ENCODE data around the gene ZNF417. TPM values are rescaled to one million over a fixed set of nuclear protein-coding genes. Genes with fewer than 3 reads are reported as not detected.
"Not testable (repeated sequence)": the region's sequence is repeated elsewhere in the genome, so short reads cannot be mapped to it uniquely, and the experiment has no call there.

Gene ZNF417
- total RNA-seq (2014; rRNA removed; shearing (Covaris generic); ENCODE audit: low replicate concordance): 12.3 TPM in 2 replicates

DNA sequence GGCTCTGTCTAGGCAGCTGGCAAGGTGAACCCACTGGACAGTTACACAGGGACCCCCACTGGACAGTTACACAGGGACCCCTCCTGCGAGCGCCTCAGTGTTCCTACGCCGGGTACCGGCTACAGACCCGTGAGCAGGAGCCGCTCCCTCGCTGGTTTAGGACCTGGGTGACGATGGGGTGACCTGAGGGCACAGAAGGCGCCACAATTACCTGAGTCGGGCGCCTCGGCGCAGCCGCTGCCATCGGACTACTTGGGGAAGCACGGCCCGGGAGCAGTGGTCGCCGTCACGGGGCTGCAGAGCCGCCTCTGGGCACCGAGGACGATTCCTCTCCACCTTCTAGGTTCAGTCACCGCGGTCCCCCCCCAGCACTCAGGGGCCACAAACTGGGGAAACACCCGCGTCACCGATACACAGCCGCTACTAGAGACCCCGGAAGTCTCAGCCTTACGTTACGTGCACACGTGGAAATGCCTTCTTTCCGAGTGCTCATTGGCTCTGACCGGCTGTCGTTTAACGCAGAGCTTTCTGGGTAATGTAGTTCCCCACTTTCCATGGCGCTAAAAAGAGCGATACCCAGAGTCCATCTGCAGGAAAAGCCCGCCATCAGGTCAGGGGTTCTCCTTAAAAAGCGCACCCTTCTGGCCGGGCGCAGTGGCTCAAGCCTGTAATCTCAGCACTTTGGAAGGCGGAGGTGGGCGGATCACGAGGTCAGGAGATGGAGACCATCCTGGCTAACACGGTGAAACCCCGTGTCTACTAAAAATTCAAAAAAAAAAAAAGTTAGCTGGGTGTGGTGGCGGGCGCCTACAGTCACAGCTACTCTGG is at the start of gene ZNF417:
Gene ZNF417, minus strand, starts transcription at position 425 of the 828 bp plus-strand sequence. Its CDS starts 181 bp downstream, at position 244.
- Histone ChIP-seq H3K79me2 (ENCODE audit: low read length) (peaks cover 37% of the 10 kb centered on the region), H3K4me3 (ENCODE audit: low read length) (peak within 1 kb of the TSS; percentile 93), H3K4me2 (ENCODE audit: low read depth, low read length, poor library complexity, severe bottlenecking) (peak within 1 kb of the TSS; percentile 76), H3K36me3 (ENCODE audit: insufficient read depth, low read length) (peaks cover 27% of the 10 kb centered on the region), H3K9me3 (ENCODE audit: low read length) (peaks cover 21% of the 10 kb centered on the region), H3K9ac (ENCODE audit: low read length) (peak within 1 kb of the TSS; percentile 89)
- H2AFZ ChIP-seq (ENCODE audit: low read length); H3K27me3 ChIP-seq (ENCODE audit: low read length); H4K20me1 ChIP-seq (ENCODE audit: insufficient read depth, low read depth, low read length); H3K9me2 ChIP-seq (replicated peaks; ENCODE audit: insufficient read depth, low read length); H3K4me1 ChIP-seq (ENCODE audit: low read length); H3K27ac ChIP-seq (ENCODE audit: low read length): not testable (repeated sequence)
- DNase-seq: peak; percentile 98

DNA sequence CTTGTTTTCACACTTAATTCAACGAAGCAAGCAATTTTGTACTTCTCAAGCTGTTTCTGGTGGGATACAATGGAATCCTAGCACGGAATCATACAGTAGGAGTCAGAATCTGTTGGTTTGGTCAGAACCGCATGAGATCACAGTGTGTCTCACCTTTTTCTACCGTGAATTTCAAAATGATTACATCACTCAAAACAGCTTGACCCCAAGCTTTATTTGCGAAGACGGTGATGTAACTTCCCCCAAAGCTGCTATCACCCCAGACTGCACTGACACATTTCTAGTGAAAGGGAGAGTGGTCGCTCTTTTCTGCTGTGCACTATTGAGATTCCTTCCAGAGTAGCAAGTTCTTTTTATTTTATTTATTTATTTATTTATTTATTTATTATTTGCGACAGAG is 48.4 kb upstream of the ZNF417 start:
- H4K20me1 ChIP-seq (ENCODE audit: insufficient read depth, low read depth, low read length): no peaks in the 10 kb centered on the region
- no peaks in the 10 kb centered on the region for H3K4me1 ChIP-seq (ENCODE audit: low read length)
- H3K79me2 ChIP-seq (ENCODE audit: low read length): no peaks in the 10 kb centered on the region
- no peak overlapping the region for H3K4me3 ChIP-seq (ENCODE audit: low read length)
- no peak overlapping the region for H3K4me2 ChIP-seq (ENCODE audit: low read depth, low read length, poor library complexity, severe bottlenecking)
- no peak overlapping the region for H3K9ac ChIP-seq (ENCODE audit: low read length)
- no peaks in the 10 kb centered on the region for H3K27me3 ChIP-seq (ENCODE audit: low read length)
- H3K9me2 ChIP-seq (replicated peaks; ENCODE audit: insufficient read depth, low read length): no peaks in the 10 kb centered on the region
- H3K27ac ChIP-seq (ENCODE audit: low read length): no peak overlapping the region
- H3K36me3 ChIP-seq (ENCODE audit: insufficient read depth, low read length): no peaks in the 10 kb centered on the region; the same call in 1 of the 2 replicates
- no peak for DNase-seq
- H3K9me3 ChIP-seq (ENCODE audit: low read length): peaks cover 29% of the 10 kb centered on the region
- H2AFZ ChIP-seq (ENCODE audit: low read length): no peak overlapping the region

DNA sequence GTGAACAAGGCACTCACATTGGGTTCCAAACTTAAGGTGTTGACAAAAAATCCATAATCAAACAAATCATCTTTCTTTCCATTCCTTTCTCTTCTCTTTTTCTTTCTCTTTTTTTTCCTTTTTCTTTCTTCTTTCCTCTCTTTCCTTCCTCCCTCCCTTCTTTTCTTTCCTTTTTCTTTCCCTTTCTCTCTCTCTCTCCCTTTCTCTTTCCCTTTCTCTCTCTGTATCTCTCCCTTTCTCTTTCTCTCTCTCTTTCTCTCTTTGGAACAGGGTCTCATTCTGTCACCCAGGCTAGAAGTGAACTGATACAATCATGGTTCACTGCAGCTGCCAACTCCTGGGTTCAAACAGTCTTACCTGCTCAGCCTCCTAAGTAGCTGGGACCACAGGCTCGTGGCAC is 45.4 kb upstream of the ZNF417 start:
- H3K9me3 ChIP-seq (ENCODE audit: low read length): peaks cover 31% of the 10 kb centered on the region

GRCh38 chr19:57954996-57955395 is 38.6 kb upstream of the ZNF417 start:
- H3K79me2 ChIP-seq (ENCODE audit: low read length): no peaks in the 10 kb centered on the region
- H3K9ac ChIP-seq (ENCODE audit: low read length): no peak overlapping the region
- no peak overlapping the region for H2AFZ ChIP-seq (ENCODE audit: low read length)
- peaks cover 37% of the 10 kb centered on the region for H3K9me3 ChIP-seq (ENCODE audit: low read length)
- H3K4me1 ChIP-seq (ENCODE audit: low read length): no peaks in the 10 kb centered on the region
- no peaks in the 10 kb centered on the region for H3K36me3 ChIP-seq (ENCODE audit: insufficient read depth, low read length)
- H3K27ac ChIP-seq (ENCODE audit: low read length): no peak overlapping the region
- H3K27me3 ChIP-seq (ENCODE audit: low read length): peaks cover 2% of the 10 kb centered on the region; the same call in 1 of the 2 replicates
- no peak overlapping the region for H3K4me2 ChIP-seq (ENCODE audit: low read depth, low read length, poor library complexity, severe bottlenecking)
- H3K4me3 ChIP-seq (ENCODE audit: low read length): no peak overlapping the region
- no peaks in the 10 kb centered on the region for H4K20me1 ChIP-seq (ENCODE audit: insufficient read depth, low read depth, low read length)
- H3K9me2 ChIP-seq (replicated peaks; ENCODE audit: insufficient read depth, low read length): no peaks in the 10 kb centered on the region
- no peak for DNase-seq

More for the DNA sequence above, 45.4 kb upstream of the ZNF417 start:
- H3K27me3 ChIP-seq (ENCODE audit: low read length): no peaks in the 10 kb centered on the region
- H3K4me1 ChIP-seq (ENCODE audit: low read length): no peaks in the 10 kb centered on the region
- no peak overlapping the region for H3K4me2 ChIP-seq (ENCODE audit: low read depth, low read length, poor library complexity, severe bottlenecking)
- no peaks in the 10 kb centered on the region for H3K9me2 ChIP-seq (replicated peaks; ENCODE audit: insufficient read depth, low read length)
- H3K79me2 ChIP-seq (ENCODE audit: low read length): no peaks in the 10 kb centered on the region
- no peaks in the 10 kb centered on the region; the same call in 1 of the 2 replicates for H3K36me3 ChIP-seq (ENCODE audit: insufficient read depth, low read length)
- H2AFZ ChIP-seq (ENCODE audit: low read length): no peak overlapping the region
- no peak for DNase-seq
- H3K9ac ChIP-seq (ENCODE audit: low read length): no peak overlapping the region
- H4K20me1 ChIP-seq (ENCODE audit: insufficient read depth, low read depth, low read length): no peaks in the 10 kb centered on the region
- no peak overlapping the region for H3K4me3 ChIP-seq (ENCODE audit: low read length)
- H3K27ac ChIP-seq (ENCODE audit: low read length): no peak overlapping the region

GRCh38 chr19:57949702-57950101 is 33.3 kb upstream of the ZNF417 start:
- DNase-seq: no peak
- Histone ChIP-seq H3K27ac (ENCODE audit: low read length) (no peak overlapping the region), H3K4me1 (ENCODE audit: low read length) (peaks cover 6% of the 10 kb centered on the region; the same call in 1 of the 2 replicates), H4K20me1 (ENCODE audit: insufficient read depth, low read depth, low read length) (no peaks in the 10 kb centered on the region), H3K9me3 (ENCODE audit: low read length) (peaks cover 50% of the 10 kb centered on the region), H3K9me2 (replicated peaks; ENCODE audit: insufficient read depth, low read length) (no peaks in the 10 kb centered on the region), H2AFZ (ENCODE audit: low read length) (no peak overlapping the region), H3K36me3 (ENCODE audit: insufficient read depth, low read length) (no peaks in the 10 kb centered on the region), H3K27me3 (ENCODE audit: low read length) (peaks cover 2% of the 10 kb centered on the region; the same call in 1 of the 2 replicates), H3K4me2 (ENCODE audit: low read depth, low read length, poor library complexity, severe bottlenecking) (no peak overlapping the region), H3K4me3 (ENCODE audit: low read length) (no peak overlapping the region), H3K9ac (ENCODE audit: low read length) (no peak overlapping the region), H3K79me2 (ENCODE audit: low read length) (peaks cover 23% of the 10 kb centered on the region)

DNA sequence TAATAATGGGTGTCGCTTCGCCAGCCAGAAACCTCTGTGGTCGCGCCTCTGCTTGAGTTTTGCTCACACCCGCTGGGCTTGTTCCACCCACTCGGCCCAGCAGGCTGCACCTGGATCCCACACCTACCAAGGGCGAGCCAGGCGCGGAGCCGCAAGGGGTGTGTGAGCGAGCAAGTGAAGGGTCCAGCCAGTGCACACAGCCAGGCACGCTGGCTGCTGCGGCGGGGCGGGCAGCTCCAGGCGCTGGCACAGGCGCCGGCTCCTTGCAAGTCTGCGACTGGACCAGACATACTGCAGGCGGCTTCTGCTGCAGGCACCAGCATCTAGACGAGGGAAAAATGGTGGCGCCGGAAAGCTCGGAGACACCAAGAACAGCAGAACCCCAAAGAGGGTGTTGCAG is 32.9 kb upstream of the ZNF417 start:
- Histone ChIP-seq H3K9ac (ENCODE audit: low read length) (no peak overlapping the region), H3K9me3 (ENCODE audit: low read length) (peaks cover 48% of the 10 kb centered on the region), H3K4me2 (ENCODE audit: low read depth, low read length, poor library complexity, severe bottlenecking) (no peak overlapping the region), H3K4me3 (ENCODE audit: low read length) (no peak overlapping the region), H3K27me3 (ENCODE audit: low read length) (peaks cover 2% of the 10 kb centered on the region; the same call in 1 of the 2 replicates), H4K20me1 (ENCODE audit: insufficient read depth, low read depth, low read length) (no peaks in the 10 kb centered on the region), H3K79me2 (ENCODE audit: low read length) (peaks cover 24% of the 10 kb centered on the region), H3K27ac (ENCODE audit: low read length) (no peak overlapping the region), H3K9me2 (replicated peaks; ENCODE audit: insufficient read depth, low read length) (no peaks in the 10 kb centered on the region), H3K4me1 (ENCODE audit: low read length) (peaks cover 6% of the 10 kb centered on the region; the same call in 1 of the 2 replicates), H2AFZ (ENCODE audit: low read length) (no peak overlapping the region), H3K36me3 (ENCODE audit: insufficient read depth, low read length) (0 out of 2 replicates have a peak, but pooled peaks cover under 1% of the 10 kb centered on the region)
- DNase-seq: no peak

- Histone ChIP-seq H3K27ac (ENCODE audit: low read length) (no peak within 1 kb of the TSS), H3K9me3 (ENCODE audit: low read length) (peaks cover 57% of the 10 kb centered on the region), H3K9me2 (replicated peaks; ENCODE audit: insufficient read depth, low read length) (no peaks in the 10 kb centered on the region), H2AFZ (ENCODE audit: low read length) (no peak within 1 kb of the TSS), H3K27me3 (ENCODE audit: low read length) (peaks cover 2% of the 10 kb centered on the region; the same call in 1 of the 2 replicates), H3K4me2 (ENCODE audit: low read depth, low read length, poor library complexity, severe bottlenecking) (peak within 1 kb of the TSS; percentile 63), H3K9ac (ENCODE audit: low read length) (peak within 1 kb of the TSS; percentile 74), H3K4me3 (ENCODE audit: low read length) (peak within 1 kb of the TSS; percentile 73), H3K79me2 (ENCODE audit: low read length) (peaks cover 27% of the 10 kb centered on the region), H3K4me1 (ENCODE audit: low read length) (peaks cover 6% of the 10 kb centered on the region; the same call in 1 of the 2 replicates), H3K36me3 (ENCODE audit: insufficient read depth, low read length) (peaks cover 10% of the 10 kb centered on the region), H4K20me1 (ENCODE audit: insufficient read depth, low read depth, low read length) (no peaks in the 10 kb centered on the region)
- peak; percentile 93 for DNase-seq
Observed at GRCh38 chr19:57947419-57948134, 31.2 kb upstream of the ZNF417 start, which contains the start of gene ZNF256. ZNF256 (minus strand) TSS chr19:57947706; CDS start chr19:57947474, 232 bp downstream.

DNA sequence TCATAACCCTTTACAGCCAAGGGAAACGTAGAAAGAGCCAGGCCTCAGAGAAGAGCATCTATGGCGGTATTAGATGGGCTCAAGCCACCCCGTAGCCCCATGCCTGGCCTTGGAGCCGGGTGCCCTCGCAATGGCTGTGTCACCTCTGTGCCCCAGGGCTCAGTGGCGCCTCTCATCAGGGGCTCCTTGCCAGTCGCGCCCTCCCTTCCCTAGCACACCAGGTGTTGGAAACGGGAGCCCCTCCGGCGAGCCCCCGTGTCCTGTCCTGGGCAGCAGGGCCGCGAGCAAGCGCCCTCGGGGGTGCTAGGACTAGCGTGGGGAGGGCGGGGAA is 30.7 kb upstream of the ZNF417 start:
- Histone ChIP-seq H3K9ac (ENCODE audit: low read length) (peak overlapping the region; percentile 74), H3K9me3 (ENCODE audit: low read length) (peaks cover 58% of the 10 kb centered on the region), H3K27ac (ENCODE audit: low read length) (no peak overlapping the region), H3K27me3 (ENCODE audit: low read length) (peaks cover 2% of the 10 kb centered on the region; the same call in 1 of the 2 replicates), H3K9me2 (replicated peaks; ENCODE audit: insufficient read depth, low read length) (no peaks in the 10 kb centered on the region), H2AFZ (ENCODE audit: low read length) (no peak overlapping the region), H3K4me1 (ENCODE audit: low read length) (peaks cover 6% of the 10 kb centered on the region; the same call in 1 of the 2 replicates), H4K20me1 (ENCODE audit: insufficient read depth, low read depth, low read length) (no peaks in the 10 kb centered on the region), H3K4me3 (ENCODE audit: low read length) (peak overlapping the region; percentile 73), H3K4me2 (ENCODE audit: low read depth, low read length, poor library complexity, severe bottlenecking) (peak overlapping the region; percentile 63), H3K36me3 (ENCODE audit: insufficient read depth, low read length) (peaks cover 15% of the 10 kb centered on the region), H3K79me2 (ENCODE audit: low read length) (peaks cover 27% of the 10 kb centered on the region)
- no peak for DNase-seq

Data from Karpas-422 (cell line).